Mucosa of descending colon (tissue), 3 donors: Measurements from ENCODE around the gene PTPRN2. TPM values are rescaled to one million over a fixed set of nuclear protein-coding genes. Genes with fewer than 3 reads are reported as not detected.

ENCODE experiments used
- ATAC-seq: fragments of 200-7000 bp; cut with Tn5 transposase; one replicate; pipeline ENCODE4 v1.9.1; 2020; ENCODE audit warnings: mild to moderate bottlenecking, moderate library complexity
- DNase-seq, 3 donors: peaks; one replicate each; pipeline ENCODE4 v3.0.0-alpha.2; 2020
- H3K36me3 ChIP-seq: fragments of 200-600 bp; one replicate; pipeline ENCODE4 v1.8.0; 2021; ENCODE audit warnings: low read depth, mild to moderate bottlenecking
- H3K4me1 ChIP-seq: fragments of 200-600 bp; one replicate; pipeline ENCODE4 v1.8.0; 2021; ENCODE audit warnings: low read depth, mild to moderate bottlenecking
- H3K4me3 ChIP-seq: fragments of 200-600 bp; one replicate; pipeline ENCODE4 v1.8.0; 2021; ENCODE audit warnings: mild to moderate bottlenecking
- H3K9me3 ChIP-seq: fragments of 200-600 bp; one replicate; pipeline ENCODE4 v1.8.0; 2021; ENCODE audit warnings: mild to moderate bottlenecking
- CTCF ChIP-seq: fragments of 200-600 bp; IDR thresholded peaks from one replicate; pipeline ENCODE4 v1.8.0; 2022; ENCODE audit warnings: antibody characterized with exemption, mild to moderate bottlenecking
- intact Hi-C, 2 donors: fragments of 100-400 bp; cut with DNase I in 1 of 2; cut with micrococcal nuclease in 1 of 2; formaldehyde crosslinking; loops; one replicate each; pipeline versions ENCODE4 v1.11.0 to v1.11.1; 2022; cut with DNase I, micrococcal nuclease
- total RNA-seq, 3 donors: library from RNA; stranded (reverse); fragmentation: NEBNext Ultra II Directional in 2 of 3; extraction: Animal tissue kit (Norgen Biotek cat#: 25700) in 2 of 3; gene quantifications; one replicate each; pipeline versions ENCODE4 v1.2.1 to v1.2.4, GENCODE V29; 2021 to 2023
- donor health status: DM: no; HTN: no; CAD: no; lungs with moderate emphysema.
- donor health status: DM: no; HTN: no; CAD: no.
- donor health status: DM: no; HTN: yes; CAD: no.

PTPRN2 gene
- total RNA-seq, 3 donors from 2014 or later, result 12.5 to 28.0 (median 26.2) TPM

- Histone ChIP-seq H3K4me1 (no peaks in the 10 kb centered on the region), H3K4me3 (no peak overlapping the region), H3K9me3 (no peaks in the 10 kb centered on the region), H3K36me3 (no peaks in the 10 kb centered on the region)
- TF ChIP-seq CTCF, result no peak
- DNase-seq (no peak), ATAC-seq (no peak)
- intact Hi-C loops, result no loop called here
Measured at GRCh38 chr7:158108646-158109293, 478.9 kb downstream of the PTPRN2 start.

DNA sequence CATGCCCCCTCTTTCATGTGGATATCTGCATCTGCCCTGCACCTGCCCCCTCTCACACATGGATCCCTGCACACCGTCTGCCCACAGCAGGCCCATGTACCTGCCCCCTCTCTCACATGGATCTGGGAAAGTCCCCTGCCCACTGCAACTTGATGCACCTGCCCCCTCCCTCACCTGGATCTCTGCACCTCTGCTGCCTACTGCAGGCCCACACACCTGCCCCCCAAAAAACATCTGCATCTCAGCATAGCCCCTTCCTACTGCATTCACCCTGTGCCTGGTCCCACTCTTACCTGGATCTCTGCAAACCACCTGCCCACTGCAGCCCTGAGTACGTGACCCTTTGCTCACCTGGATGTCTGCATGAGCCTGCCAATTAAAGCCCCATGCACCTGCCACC is 479.8 kb downstream of the PTPRN2 start:
- intact Hi-C loops, result no loop called here
- no peak for TF ChIP-seq CTCF
- ATAC-seq (no peak), DNase-seq (no peak)
- H3K4me1 ChIP-seq, result no peaks in the 10 kb centered on the region
- no peaks in the 10 kb centered on the region for H3K36me3 ChIP-seq
- no peaks in the 10 kb centered on the region for H3K9me3 ChIP-seq
- H3K4me3 ChIP-seq, result no peak overlapping the region

DNA sequence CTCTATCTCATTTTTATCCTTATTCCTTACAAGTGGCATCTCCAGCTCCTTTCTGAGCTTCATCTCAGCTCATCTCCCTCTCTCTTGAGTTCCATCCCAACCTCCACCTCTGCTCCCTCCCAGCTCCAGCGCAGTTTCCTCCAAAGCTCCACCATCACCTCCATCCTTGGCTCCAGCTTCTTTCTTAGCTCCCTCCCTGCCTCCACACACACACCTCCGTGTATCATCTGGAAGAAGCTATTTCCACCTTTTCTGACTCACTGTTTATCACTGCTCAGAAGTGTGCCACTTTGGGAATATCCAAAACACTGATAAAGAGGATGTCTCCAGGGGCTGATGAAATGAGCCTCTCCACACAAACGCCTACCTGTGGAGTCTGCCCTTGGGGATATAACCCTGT is 481.4 kb downstream of the PTPRN2 start:
- ATAC-seq (no peak), DNase-seq (no peak)
- no peak for TF ChIP-seq CTCF
- Histone ChIP-seq H3K36me3 (no peaks in the 10 kb centered on the region), H3K9me3 (no peaks in the 10 kb centered on the region), H3K4me3 (no peak overlapping the region), H3K4me1 (no peaks in the 10 kb centered on the region)
- intact Hi-C loops, result no loop called here

GRCh38 chr7:158103378-158103777 is 484.2 kb downstream of the PTPRN2 start:
- DNase-seq (no peak), ATAC-seq (no peak)
- Histone ChIP-seq H3K4me1 (no peaks in the 10 kb centered on the region), H3K9me3 (no peaks in the 10 kb centered on the region), H3K36me3 (no peaks in the 10 kb centered on the region), H3K4me3 (no peak overlapping the region)
- intact Hi-C loops, result no loop called here
- no peak for TF ChIP-seq CTCF

DNA sequence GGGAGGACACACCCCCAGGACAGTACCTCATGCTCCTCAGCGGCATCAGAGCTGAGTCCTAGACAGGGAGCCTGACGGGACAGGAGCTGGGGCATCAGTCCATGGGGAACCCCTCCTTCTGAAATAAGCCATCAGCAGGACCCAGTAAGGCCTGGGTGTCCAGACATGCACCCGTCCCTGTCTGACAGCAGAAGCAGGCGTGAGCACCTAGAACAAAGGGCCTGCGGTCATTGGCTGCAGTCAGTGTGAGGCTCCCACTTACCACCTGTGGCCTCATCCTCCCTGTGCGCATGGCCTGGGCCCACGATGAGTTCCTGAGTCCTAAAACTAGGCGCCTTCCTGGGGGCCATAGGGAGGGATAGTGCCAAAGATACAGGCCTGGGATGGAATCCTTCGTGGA is 484.7 kb downstream of the PTPRN2 start:
- H3K36me3 ChIP-seq, result no peaks in the 10 kb centered on the region
- H3K4me3 ChIP-seq, result no peak overlapping the region
- no peak for DNase-seq
- ATAC-seq, result no peak
- H3K9me3 ChIP-seq, result no peaks in the 10 kb centered on the region
- no peaks in the 10 kb centered on the region for H3K4me1 ChIP-seq
- intact Hi-C loops, result no loop called here
- no peak for TF ChIP-seq CTCF
